Kidney epithelial cell (primary cell): Measurements from ENCODE around the gene NFE2L2. TPM values are rescaled to one million over a fixed set of nuclear protein-coding genes. Genes with fewer than 3 reads are reported as not detected.
"Not testable (repeated sequence)": the region's sequence is repeated elsewhere in the genome, so short reads cannot be mapped to it uniquely, and the experiment has no call there.

Source experiments
- DNase-seq: peaks from one replicate; pipeline ENCODE4 v3.0.0-alpha.2; 2010; ENCODE audit warnings: low read depth
- H3K27me3 ChIP-seq: 2 replicates; pipeline ENCODE4 v1.6.0; 2011; ENCODE audit warnings: low read length; ENCODE audit not compliant: control insufficient read depth, insufficient read depth
- H3K36me3 ChIP-seq: 2 replicates; pipeline ENCODE4 v1.5.1; 2011; ENCODE audit warnings: low read length; ENCODE audit not compliant: control insufficient read depth, insufficient read depth
- H3K4me3 ChIP-seq: 2 replicates; pipeline ENCODE4 v1.5.1; 2011; ENCODE audit warnings: low read depth, mild to moderate bottlenecking, control low read depth, low read length
- CTCF ChIP-seq: IDR thresholded peaks from 2 replicates; pipeline ENCODE4 v1.5.1; 2011; ENCODE audit warnings: mild to moderate bottlenecking, moderate library complexity, low read length, control low read depth, inconsistent platforms; ENCODE audit not compliant: insufficient read depth, poor library complexity, severe bottlenecking
- total RNA-seq: library from RNA; depleted of rRNA; stranded (reverse); fragments of >200 nt; gene quantifications from 2 replicates; pipeline ENCODE4 v1.2.3, GENCODE V29; 2015

Gene NFE2L2
- total RNA-seq = 74.2 and 77.9 TPM in 2 replicates

DNA sequence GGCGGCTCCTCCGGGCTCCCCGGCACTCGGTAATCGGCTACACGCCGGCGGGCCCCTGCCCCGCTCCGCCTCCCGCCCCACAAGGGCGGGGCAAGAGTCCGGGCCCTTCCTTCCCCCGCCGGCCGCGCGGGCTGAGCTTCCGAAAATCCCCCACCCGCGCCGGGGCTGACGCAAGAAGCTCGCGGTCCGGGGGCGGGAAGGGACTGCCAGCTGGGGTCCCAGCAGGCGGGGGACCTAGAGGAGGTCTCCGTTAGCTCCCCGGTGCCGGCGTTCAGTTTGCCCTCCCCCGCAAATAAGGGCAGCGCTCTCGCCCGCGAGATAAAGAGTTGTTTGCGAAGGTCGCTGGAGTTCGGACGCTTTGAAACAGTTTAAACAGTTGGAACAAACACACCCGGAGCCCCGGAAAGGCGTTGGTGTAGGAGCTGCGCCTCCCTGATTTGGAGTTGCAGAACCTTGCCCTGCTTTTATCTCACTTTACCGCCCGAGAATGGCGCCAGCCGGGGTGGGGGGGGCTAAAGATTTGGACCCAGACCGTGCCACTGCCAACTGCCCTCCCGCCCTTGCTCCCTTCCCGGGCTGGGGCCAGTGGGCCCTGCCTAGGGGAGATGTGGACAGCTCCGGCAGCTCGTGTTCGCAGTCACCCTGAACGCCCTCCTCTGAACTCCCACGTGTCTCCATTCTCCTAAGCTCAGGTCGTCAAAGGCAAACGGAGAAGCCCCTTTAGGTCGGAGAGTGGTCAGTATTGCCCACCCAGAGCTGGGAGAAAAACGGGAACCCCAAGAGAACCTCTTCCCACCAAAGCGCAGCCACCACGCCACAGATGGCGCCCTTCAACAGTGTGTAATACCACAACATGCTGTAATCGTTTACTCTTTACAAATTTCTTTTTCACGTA lies at the start of gene NFE2L2:
TSS of gene NFE2L2 (minus strand) at position 35 of the 895 bp plus-strand sequence. CDS start 151 bp downstream, outside the sequence.
- H3K27me3 ChIP-seq = no peaks in the 10 kb centered on the region
- peak; percentile 44 for TF ChIP-seq CTCF
- H3K4me3 ChIP-seq = peak within 1 kb of the TSS; percentile 85
- DNase-seq = no peak
- no peaks in the 10 kb centered on the region for H3K36me3 ChIP-seq

DNA sequence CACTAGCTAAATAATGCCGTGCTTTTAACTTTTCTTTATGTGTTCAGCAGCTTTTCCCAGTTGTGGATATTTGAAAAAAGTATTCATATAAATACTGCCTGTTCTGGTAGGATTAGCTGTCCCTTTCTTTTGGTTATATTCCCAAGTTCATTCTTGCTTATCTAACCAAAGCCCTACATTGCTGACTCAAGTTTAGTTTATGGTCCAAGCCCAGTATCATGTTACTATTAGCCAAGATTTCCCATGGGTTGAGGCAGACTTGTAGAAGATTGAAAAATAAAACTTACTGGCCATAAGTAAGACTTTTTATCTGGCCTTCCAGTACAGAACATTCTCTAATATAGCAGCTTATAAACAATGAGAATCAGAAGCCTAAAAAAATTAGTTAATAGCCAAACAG lies 49.7 kb upstream of the NFE2L2 start:
- DNase-seq = no peak
- no peak for TF ChIP-seq CTCF
- Histone ChIP-seq H3K27me3 (no peaks in the 10 kb centered on the region), H3K4me3 (no peak overlapping the region), H3K36me3 (no peaks in the 10 kb centered on the region)

- H3K27me3 ChIP-seq = no peaks in the 10 kb centered on the region
- H3K4me3 ChIP-seq = no peak overlapping the region
- no peak for TF ChIP-seq CTCF
- DNase-seq = no peak
- no peaks in the 10 kb centered on the region for H3K36me3 ChIP-seq
Measured at GRCh38 chr2:177313162-177313781, 48.7 kb upstream of the NFE2L2 start.

- no peaks in the 10 kb centered on the region for H3K36me3 ChIP-seq
- DNase-seq = no peak
- TF ChIP-seq CTCF = no peak
- H3K4me3 ChIP-seq = no peak overlapping the region
- H3K27me3 ChIP-seq = no peaks in the 10 kb centered on the region
Measured at GRCh38 chr2:177312562-177312961, 48.0 kb upstream of the NFE2L2 start.

GRCh38 chr2:177309672-177310309 lies 45.3 kb upstream of the NFE2L2 start:
- DNase-seq, H3K36me3 ChIP-seq, H3K27me3 ChIP-seq, H3K4me3 ChIP-seq: not testable (repeated sequence)

- Histone ChIP-seq H3K27me3 (no peaks in the 10 kb centered on the region), H3K36me3 (no peaks in the 10 kb centered on the region), H3K4me3 (no peak overlapping the region)
- TF ChIP-seq CTCF = no peak
- DNase-seq = no peak
Measured at GRCh38 chr2:177306550-177306949, 42.0 kb upstream of the NFE2L2 start.
